ENCODE results near the gene SFSWAP.
"Not testable (repeated sequence)": the region's sequence is repeated elsewhere in the genome, so short reads cannot be mapped to it uniquely, and the experiment has no call there.

Gene SFSWAP

DNA sequence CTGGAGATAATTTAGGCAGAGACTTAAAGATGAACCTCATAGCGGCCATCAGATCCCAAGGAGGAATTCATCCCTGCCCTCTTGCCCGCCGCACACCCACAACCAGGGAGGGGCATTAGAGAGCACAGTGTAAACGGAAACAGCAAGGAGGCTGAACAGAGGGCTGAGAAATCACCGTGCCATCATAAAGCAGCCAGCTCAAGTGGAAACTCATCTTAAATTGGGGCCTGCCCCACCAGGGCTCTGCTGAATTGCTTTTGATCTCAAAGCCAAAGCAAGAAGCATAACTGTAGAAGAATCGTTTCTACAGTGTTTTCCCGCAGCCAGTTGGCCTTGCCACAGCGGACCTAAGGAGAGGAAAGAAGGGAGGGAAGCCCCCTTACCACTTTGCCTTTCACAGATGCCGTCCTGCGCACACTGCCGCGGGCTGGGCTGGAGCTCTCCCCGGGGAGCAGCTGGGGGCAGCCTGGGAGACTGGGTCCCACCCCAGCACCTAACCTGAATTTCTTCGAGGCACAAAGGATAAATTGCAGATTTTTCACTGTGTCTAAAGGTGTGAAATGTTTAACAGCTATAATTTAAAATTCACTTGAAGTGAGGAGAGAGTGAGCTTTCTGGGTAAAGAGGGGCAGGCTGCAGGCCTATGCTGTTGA, 65.5 kb downstream of the SFSWAP start:
- Histone ChIP-seq H3K27ac (ENCODE audit: insufficient read depth in 1 of 2, low read depth in 1 of 2, low read length in 2 of 2, poor library complexity in 1 of 2, severe bottlenecking in 2 of 2) (no peak overlapping the region), H3K4me3 (ENCODE audit: control insufficient read depth in 1 of 7, extremely low read depth in 1 of 7, insufficient read depth in 4 of 7, low read depth in 2 of 7, low read length in 6 of 7) (no peak overlapping the region), H3K27me3 (replicated peaks in 2 of 5; ENCODE audit: control insufficient read depth in 4 of 5, insufficient read depth in 5 of 5, low read length in 4 of 5) (no peaks in the 10 kb centered on the region), H3K4me1 (ENCODE audit: control extremely low read depth in 1 of 4, control insufficient read depth in 4 of 4, insufficient read depth in 4 of 4, low read length in 3 of 4) (peaks cover 4 to 22% (median 17%) of the 10 kb centered on the region in 4 experiments), H3K36me3 (ENCODE audit: control insufficient read depth in 4 of 4, insufficient read depth in 4 of 4, low read length in 3 of 4) (peaks cover 19 to 63% (median 43%) of the 10 kb centered on the region in 4 experiments), H3K9me3 (ENCODE audit: control extremely low read depth in 1 of 5, control insufficient read depth in 4 of 5, insufficient read depth in 2 of 5, low read depth in 1 of 5, low read length in 4 of 5) (no peaks in the 10 kb centered on the region)
- POLR2A ChIA-PET = no interaction called here
- CTCF ChIA-PET = interaction anchor here (0.6 to 1.7 kb wide), 3 partner anchors 9 to 667 kb away, joined by 3 to 4 read pairs (median 4); no protein-coding TSS in a partner anchor
- DNase-seq = no peak
- WGBS (ENCODE audit: insufficient coverage) = 96% methylated on average over 13 of the region's 14 CpGs

DNA sequence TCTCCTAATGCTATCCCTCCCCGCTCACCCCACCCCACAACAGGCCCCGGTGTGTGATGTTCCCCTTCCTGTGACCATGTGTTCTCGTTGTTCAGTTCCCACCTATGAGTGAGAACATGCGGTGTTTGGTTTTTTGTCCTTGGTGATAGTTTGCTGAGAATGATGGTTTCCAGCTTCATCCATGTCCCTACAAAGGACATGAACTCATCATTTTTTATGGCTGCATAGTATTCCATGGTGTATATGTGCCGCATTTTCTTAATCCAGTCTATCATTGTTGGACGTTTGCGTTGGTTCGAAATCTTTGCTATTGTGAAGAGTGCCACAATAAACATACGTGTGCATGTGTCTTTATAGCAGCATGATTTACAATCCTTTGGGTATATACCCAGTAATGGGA, 66.4 kb downstream of the SFSWAP start:
- H3K27ac ChIP-seq (ENCODE audit: insufficient read depth in 1 of 2, low read depth in 1 of 2, low read length in 2 of 2, poor library complexity in 1 of 2, severe bottlenecking in 2 of 2); DNase-seq; H3K9me3 ChIP-seq (ENCODE audit: control extremely low read depth in 1 of 5, control insufficient read depth in 4 of 5, insufficient read depth in 2 of 5, low read depth in 1 of 5, low read length in 4 of 5); POLR2A ChIA-PET; H3K27me3 ChIP-seq (replicated peaks in 2 of 5; ENCODE audit: control insufficient read depth in 4 of 5, insufficient read depth in 5 of 5, low read length in 4 of 5); H3K4me3 ChIP-seq (ENCODE audit: control insufficient read depth in 1 of 7, extremely low read depth in 1 of 7, insufficient read depth in 4 of 7, low read depth in 2 of 7, low read length in 6 of 7); CTCF ChIA-PET: not testable (repeated sequence)
- peaks cover 18 to 64% (median 45%) of the 10 kb centered on the region in 4 experiments for H3K36me3 ChIP-seq (ENCODE audit: control insufficient read depth in 4 of 4, insufficient read depth in 4 of 4, low read length in 3 of 4)
- peaks cover 4 to 21% (median 17%) of the 10 kb centered on the region in 4 experiments for H3K4me1 ChIP-seq (ENCODE audit: control extremely low read depth in 1 of 4, control insufficient read depth in 4 of 4, insufficient read depth in 4 of 4, low read length in 3 of 4)
- WGBS (ENCODE audit: insufficient coverage) = 100% methylated on average over 4 of the region's 9 CpGs

DNA sequence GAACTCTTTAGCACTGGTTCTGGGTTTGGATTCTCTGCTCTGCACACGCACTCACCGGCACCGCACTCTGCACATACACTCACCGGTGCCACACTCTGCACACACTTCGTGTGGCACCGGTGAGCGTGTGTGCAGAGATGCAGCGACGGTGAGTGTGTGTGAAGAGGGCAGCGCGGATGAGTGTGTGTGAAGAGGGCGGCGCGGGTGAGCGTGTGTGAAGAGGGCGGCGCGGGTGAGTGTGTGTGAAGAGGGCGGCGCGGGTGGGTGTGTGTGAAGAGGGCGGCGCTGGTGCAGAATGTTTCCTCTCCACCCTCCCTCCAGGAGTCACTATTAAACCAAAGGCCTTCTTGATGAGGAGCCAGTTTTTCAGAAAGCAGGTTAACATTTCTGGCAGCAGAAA, 68.1 kb downstream of the SFSWAP start:
- Histone ChIP-seq H3K4me1 (ENCODE audit: control extremely low read depth in 1 of 4, control insufficient read depth in 4 of 4, insufficient read depth in 4 of 4, low read length in 3 of 4) (peaks cover 4 to 12% (median 9%) of the 10 kb centered on the region in 4 experiments), H3K27ac (ENCODE audit: insufficient read depth in 1 of 2, low read depth in 1 of 2, low read length in 2 of 2, poor library complexity in 1 of 2, severe bottlenecking in 2 of 2) (no peak overlapping the region), H3K27me3 (replicated peaks in 2 of 5; ENCODE audit: control insufficient read depth in 4 of 5, insufficient read depth in 5 of 5, low read length in 4 of 5) (no peaks in the 10 kb centered on the region), H3K9me3 (ENCODE audit: control extremely low read depth in 1 of 5, control insufficient read depth in 4 of 5, insufficient read depth in 2 of 5, low read depth in 1 of 5, low read length in 4 of 5) (no peaks in the 10 kb centered on the region), H3K4me3 (ENCODE audit: control insufficient read depth in 1 of 7, extremely low read depth in 1 of 7, insufficient read depth in 4 of 7, low read depth in 2 of 7, low read length in 6 of 7) (no peak overlapping the region), H3K36me3 (ENCODE audit: control insufficient read depth in 4 of 4, insufficient read depth in 4 of 4, low read length in 3 of 4) (peaks cover 13 to 60% (median 40%) of the 10 kb centered on the region in 4 experiments)
- WGBS (ENCODE audit: insufficient coverage) = 93% methylated on average over 3 of the region's 23 CpGs
- no peak for DNase-seq
- ChIA-PET CTCF (no interaction called here), POLR2A (no interaction called here)

DNA sequence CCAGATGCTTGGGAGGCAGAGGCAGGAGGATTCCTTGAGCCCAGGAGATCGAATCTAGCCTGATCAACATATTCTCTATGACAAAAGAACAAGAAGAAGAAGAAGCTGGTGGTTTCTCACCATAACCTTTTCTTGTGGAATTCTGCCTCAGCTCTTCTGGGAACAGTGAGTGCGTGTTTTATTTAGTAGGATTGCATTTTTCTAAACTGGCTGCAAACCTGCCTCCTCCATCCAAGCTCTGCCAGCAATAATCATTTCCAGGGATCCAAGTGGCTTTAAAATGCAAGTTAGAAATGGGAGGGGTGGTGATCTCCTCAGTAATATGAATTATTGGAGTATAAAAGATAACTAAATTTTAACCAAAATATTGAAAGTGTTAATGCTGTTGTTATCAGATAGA, 71.2 kb downstream of the SFSWAP start:
- no peak for DNase-seq
- H3K36me3 ChIP-seq (ENCODE audit: control insufficient read depth in 4 of 4, insufficient read depth in 4 of 4, low read length in 3 of 4) = peaks cover 19 to 65% (median 37%) of the 10 kb centered on the region in 4 experiments

DNA sequence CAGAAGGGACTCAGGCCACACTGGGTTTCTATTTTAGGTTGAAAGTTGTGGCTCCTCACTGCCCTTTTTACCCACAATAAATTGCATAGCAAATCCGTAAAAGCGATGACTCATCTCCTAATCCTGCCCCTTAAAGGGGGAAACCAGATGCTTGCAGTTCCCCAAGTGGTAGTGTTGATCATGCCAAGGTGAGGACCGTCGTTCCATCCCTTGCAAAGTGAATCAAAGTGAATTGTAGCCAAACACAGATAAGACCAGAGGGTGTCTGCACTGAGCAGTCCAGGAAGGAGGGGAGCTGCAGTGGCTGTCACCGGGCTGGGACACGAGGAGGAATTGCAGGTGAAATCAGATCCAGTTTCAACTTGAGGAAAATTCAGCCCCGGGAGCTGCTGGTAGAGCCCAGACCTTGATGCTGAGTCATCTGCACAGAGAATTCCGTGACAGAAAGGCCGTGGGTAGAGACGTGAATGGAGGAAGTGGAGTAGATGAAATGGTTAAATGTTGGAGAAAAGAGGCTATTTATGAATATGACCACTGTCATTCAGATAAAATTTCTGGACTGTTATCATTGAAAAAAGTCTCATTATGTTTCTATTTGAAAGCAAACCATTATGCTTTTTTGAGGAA, 73.1 kb downstream of the SFSWAP start:
- ChIA-PET POLR2A (no interaction called here), CTCF (interaction anchor here (0.8 to 1.6 kb wide), 3 partner anchors 11 to 42 kb away, joined by 3 to 5 read pairs (median 3); no protein-coding TSS in a partner anchor)
- no peaks in the 10 kb centered on the region for H3K27me3 ChIP-seq (replicated peaks in 2 of 5; ENCODE audit: control insufficient read depth in 4 of 5, insufficient read depth in 5 of 5, low read length in 4 of 5)
- H3K9me3 ChIP-seq (ENCODE audit: control extremely low read depth in 1 of 5, control insufficient read depth in 4 of 5, insufficient read depth in 2 of 5, low read depth in 1 of 5, low read length in 4 of 5) = no peaks in the 10 kb centered on the region
- H3K4me3 ChIP-seq (ENCODE audit: control insufficient read depth in 1 of 7, extremely low read depth in 1 of 7, insufficient read depth in 4 of 7, low read depth in 2 of 7, low read length in 6 of 7) = peak overlapping the region in 2 of 7 experiments; percentile 26 to 31
- H3K4me1 ChIP-seq (ENCODE audit: control extremely low read depth in 1 of 4, control insufficient read depth in 4 of 4, insufficient read depth in 4 of 4, low read length in 3 of 4) = peaks cover 0 to 12% (median 8%) of the 10 kb centered on the region in 4 experiments
- WGBS (ENCODE audit: insufficient coverage) = 48% methylated on average over 8 of the region's 10 CpGs
- no peak overlapping the region for H3K27ac ChIP-seq (ENCODE audit: insufficient read depth in 1 of 2, low read depth in 1 of 2, low read length in 2 of 2, poor library complexity in 1 of 2, severe bottlenecking in 2 of 2)
- peak; percentile 52 to 88 (median 85) for DNase-seq
- peaks cover 23 to 68% (median 43%) of the 10 kb centered on the region in 4 experiments for H3K36me3 ChIP-seq (ENCODE audit: control insufficient read depth in 4 of 4, insufficient read depth in 4 of 4, low read length in 3 of 4)

More for the DNA sequence above, 71.2 kb downstream of the SFSWAP start:
- H3K4me1 ChIP-seq (ENCODE audit: control extremely low read depth in 1 of 4, control insufficient read depth in 4 of 4, insufficient read depth in 4 of 4, low read length in 3 of 4) = peaks cover 0 to 12% (median 8%) of the 10 kb centered on the region in 4 experiments
- no peaks in the 10 kb centered on the region for H3K27me3 ChIP-seq (replicated peaks in 2 of 5; ENCODE audit: control insufficient read depth in 4 of 5, insufficient read depth in 5 of 5, low read length in 4 of 5)
- ChIA-PET POLR2A (no interaction called here), CTCF (no interaction called here)
- H3K4me3 ChIP-seq (ENCODE audit: control insufficient read depth in 1 of 7, extremely low read depth in 1 of 7, insufficient read depth in 4 of 7, low read depth in 2 of 7, low read length in 6 of 7) = no peak overlapping the region
- WGBS (ENCODE audit: insufficient coverage) = no CpG with 5 or more reads among the region's 2 CpGs
- no peaks in the 10 kb centered on the region for H3K9me3 ChIP-seq (ENCODE audit: control extremely low read depth in 1 of 5, control insufficient read depth in 4 of 5, insufficient read depth in 2 of 5, low read depth in 1 of 5, low read length in 4 of 5)
- H3K27ac ChIP-seq (ENCODE audit: insufficient read depth in 1 of 2, low read depth in 1 of 2, low read length in 2 of 2, poor library complexity in 1 of 2, severe bottlenecking in 2 of 2) = no peak overlapping the region

DNA sequence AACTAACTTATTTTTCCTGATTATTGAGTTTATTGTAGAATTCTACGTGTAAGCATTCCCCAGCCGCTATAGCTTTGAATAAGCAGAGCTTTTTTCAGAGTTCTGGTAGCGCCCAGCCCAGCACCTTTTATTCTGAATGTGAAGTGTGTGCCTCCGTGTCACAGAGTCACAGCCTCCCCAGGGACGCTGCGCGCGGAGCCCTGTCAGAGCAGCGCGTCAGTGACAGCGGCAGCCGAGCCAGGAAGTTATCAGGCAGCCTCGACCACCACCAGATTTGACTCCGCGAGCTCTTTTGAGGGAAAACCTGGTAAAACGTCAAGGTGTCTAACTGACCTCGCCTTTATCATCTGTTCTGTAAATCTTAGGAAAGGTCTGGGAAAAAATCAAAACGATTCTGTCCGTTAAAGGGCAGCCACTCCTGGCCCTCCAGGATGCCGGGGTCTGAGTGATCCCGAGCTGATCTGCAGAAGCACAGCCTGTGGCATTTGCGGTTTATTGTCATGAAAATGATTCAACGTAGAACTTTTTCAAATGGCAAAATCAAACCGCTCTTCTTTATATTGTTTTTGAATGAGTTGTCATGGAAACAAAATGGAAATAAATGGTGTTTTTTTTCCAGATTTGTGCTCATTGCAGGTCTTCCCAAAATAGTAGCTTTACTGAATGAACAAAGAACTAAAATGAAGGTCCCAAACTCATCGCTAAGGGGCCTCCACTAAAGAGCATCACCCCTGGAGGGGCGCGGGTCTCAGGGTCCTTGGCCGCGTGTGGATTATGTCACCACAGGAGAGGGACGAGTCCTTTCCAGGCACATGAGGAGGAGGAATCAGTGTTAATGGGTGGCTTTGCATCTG, 74.2 kb downstream of the SFSWAP start:
- peak overlapping the region in 1 of 2 experiments; percentile 19 for H3K27ac ChIP-seq (ENCODE audit: insufficient read depth in 1 of 2, low read depth in 1 of 2, low read length in 2 of 2, poor library complexity in 1 of 2, severe bottlenecking in 2 of 2)
- H3K36me3 ChIP-seq (ENCODE audit: control insufficient read depth in 4 of 4, insufficient read depth in 4 of 4, low read length in 3 of 4) = peaks cover 23 to 71% (median 45%) of the 10 kb centered on the region in 4 experiments

More for the DNA sequence above, 74.2 kb downstream of the SFSWAP start:
- Histone ChIP-seq H3K9me3 (ENCODE audit: control extremely low read depth in 1 of 5, control insufficient read depth in 4 of 5, insufficient read depth in 2 of 5, low read depth in 1 of 5, low read length in 4 of 5) (no peaks in the 10 kb centered on the region), H3K4me3 (ENCODE audit: control insufficient read depth in 1 of 7, extremely low read depth in 1 of 7, insufficient read depth in 4 of 7, low read depth in 2 of 7, low read length in 6 of 7) (no peak overlapping the region), H3K4me1 (ENCODE audit: control extremely low read depth in 1 of 4, control insufficient read depth in 4 of 4, insufficient read depth in 4 of 4, low read length in 3 of 4) (peaks cover 0 to 12% (median 8%) of the 10 kb centered on the region in 4 experiments), H3K27me3 (replicated peaks in 2 of 5; ENCODE audit: control insufficient read depth in 4 of 5, insufficient read depth in 5 of 5, low read length in 4 of 5) (no peaks in the 10 kb centered on the region)
- no peak for DNase-seq
- ChIA-PET POLR2A (interaction anchor here (0.6 kb wide), 1 partner anchor 319 kb away, joined by 3 read pairs; no protein-coding TSS in a partner anchor), CTCF (interaction anchor here (0.8 to 1.2 kb wide), 4 partner anchors 9 to 41 kb away, joined by 3 to 6 read pairs (median 4); no protein-coding TSS in a partner anchor)
- WGBS (ENCODE audit: insufficient coverage) = 95% methylated on average over 22 of the region's 30 CpGs

Measured in common myeloid progenitor, CD34-positive (primary cell).